Astrocyte (in vitro differentiated cells and primary cell): Measurements from ENCODE around the gene APOA1. TPM values are rescaled to one million over a fixed set of nuclear protein-coding genes. Genes with fewer than 3 reads are reported as not detected.

Experiments used
- DNase-seq: peaks from one replicate; pipeline ENCODE4 v3.0.0-alpha.2; 2010; ENCODE audit warnings: low read depth
- FAIRE-seq: peaks from 2 replicates; lab custom pipeline; 2011; peaks lifted over from hg19 to GRCh38; lab: Jason Lieb, UNC
- H2AFZ ChIP-seq: 2 replicates; pipeline ENCODE4 v1.6.0; 2012; ENCODE audit warnings: low read depth, low read length, inconsistent platforms
- H3K27ac ChIP-seq: 2 replicates; pipeline ENCODE4 v1.5.1; 2011; ENCODE audit warnings: low read depth, low read length, inconsistent platforms
- H3K27me3 ChIP-seq: 2 replicates; pipeline ENCODE4 v1.6.0; 2011; ENCODE audit warnings: low read length, inconsistent platforms; ENCODE audit not compliant: insufficient read depth
- H3K36me3 ChIP-seq: 2 replicates; pipeline ENCODE4 v1.5.1; 2011; ENCODE audit warnings: low read length, inconsistent platforms; ENCODE audit not compliant: insufficient read depth
- H3K4me1 ChIP-seq: 2 replicates; pipeline ENCODE4 v1.5.1; 2011; ENCODE audit warnings: low read length, inconsistent platforms; ENCODE audit not compliant: insufficient read depth
- H3K4me2 ChIP-seq: 2 replicates; pipeline ENCODE4 v1.6.0; 2012; ENCODE audit warnings: low read length, inconsistent platforms
- H3K4me3 ChIP-seq: 2 replicates; pipeline ENCODE4 v1.5.1; 2011; ENCODE audit warnings: low read depth, mild to moderate bottlenecking, low read length, inconsistent platforms; ENCODE audit not compliant: insufficient read depth
- H3K79me2 ChIP-seq: 2 replicates; pipeline ENCODE4 v1.6.0; 2012; ENCODE audit warnings: mild to moderate bottlenecking, low read length, inconsistent platforms; ENCODE audit not compliant: insufficient read depth
- H3K9ac ChIP-seq: 2 replicates; pipeline ENCODE4 v1.6.0; 2012; ENCODE audit warnings: mild to moderate bottlenecking, low read length, inconsistent platforms
- H3K9me3 ChIP-seq: 2 replicates; pipeline ENCODE4 v1.5.1; 2012; ENCODE audit warnings: low read depth, mild to moderate bottlenecking, low read length, inconsistent platforms; ENCODE audit not compliant: insufficient read depth
- H4K20me1 ChIP-seq: 2 replicates; pipeline ENCODE4 v1.6.0; 2012; ENCODE audit warnings: low read length, inconsistent platforms; ENCODE audit not compliant: insufficient read depth
- H3K27ac Mint-ChIP-seq: one replicate; pipeline ENCODE4 v1.8.0; 2021; ENCODE audit warnings: mild to moderate bottlenecking, mixed read lengths; ENCODE audit not compliant: unreplicated experiment
- H3K27me3 Mint-ChIP-seq: one replicate; pipeline ENCODE4 v1.8.0; 2021; ENCODE audit warnings: low read depth, mixed read lengths; ENCODE audit not compliant: unreplicated experiment
- H3K36me3 Mint-ChIP-seq: one replicate; pipeline ENCODE4 v1.8.0; 2021; ENCODE audit warnings: low read depth, mixed read lengths; ENCODE audit not compliant: unreplicated experiment
- H3K4me1 Mint-ChIP-seq: one replicate; pipeline ENCODE4 v1.8.0; 2021; ENCODE audit warnings: low read depth, mixed read lengths; ENCODE audit not compliant: unreplicated experiment
- H3K4me3 Mint-ChIP-seq: one replicate; pipeline ENCODE4 v1.8.0; 2021; ENCODE audit warnings: mild to moderate bottlenecking, moderate library complexity, mixed read lengths; ENCODE audit not compliant: unreplicated experiment
- H3K9me3 Mint-ChIP-seq: one replicate; pipeline ENCODE4 v1.8.0; 2021; ENCODE audit warnings: mild to moderate bottlenecking, mixed read lengths; ENCODE audit not compliant: unreplicated experiment
- EZH2 ChIP-seq: IDR thresholded peaks from 2 replicates; pipeline ENCODE4 v1.6.1; 2012; ENCODE audit warnings: mild to moderate bottlenecking, low read length, inconsistent platforms; ENCODE audit not compliant: insufficient read depth
- total RNA-seq: library from RNA; stranded (reverse); gene quantifications from 2 replicates; pipeline ENCODE4 v1.2.1, GENCODE V29; 2021
- TF ChIP-seq, protein P1 (sequence below): IDR thresholded peaks from 2 replicates; pipeline ENCODE4 v1.5.1; 2011; ENCODE audit warnings: low read depth, mild to moderate bottlenecking, inconsistent platforms, low read length, moderate library complexity; ENCODE audit not compliant: insufficient read depth

Gene APOA1
- total RNA-seq, 1 donor from 2014 or later = 6.0 TPM

DNA sequence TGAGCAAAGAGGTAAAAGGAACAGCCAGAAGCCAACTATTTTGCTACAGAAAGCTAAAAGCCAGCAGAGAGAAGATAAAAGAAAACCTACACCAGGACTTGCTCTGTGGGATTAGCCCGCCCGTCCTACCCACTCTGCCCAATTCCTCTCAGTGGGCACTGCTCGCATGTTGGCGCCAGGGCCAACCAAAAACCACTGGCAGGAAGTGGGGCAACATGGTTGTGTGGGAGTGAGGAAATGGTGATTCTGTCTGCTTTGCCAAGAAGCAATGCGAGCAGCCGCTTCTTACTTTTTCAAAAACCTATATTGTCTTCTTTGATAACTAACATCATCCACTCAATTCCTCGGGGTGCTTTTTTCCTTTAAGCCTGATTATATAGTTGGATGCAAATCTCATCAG, 14.2 kb upstream of the APOA1 start:
- Histone ChIP-seq H2AFZ (no peak overlapping the region), H4K20me1 (no peaks in the 10 kb centered on the region), H3K79me2 (no peaks in the 10 kb centered on the region), H3K4me3 (no peak overlapping the region), H3K9ac (no peak overlapping the region), H3K27ac (no peak overlapping the region), H3K4me1 (peaks cover 31% of the 10 kb centered on the region), H3K9me3 (no peaks in the 10 kb centered on the region), H3K27me3 (no peaks in the 10 kb centered on the region), H3K36me3 (no peaks in the 10 kb centered on the region), H3K4me2 (peak overlapping the region; percentile 73)
- FAIRE-seq (no peak), DNase-seq (no peak)
- no peak for TF ChIP-seq EZH2
- TF ChIP-seq, protein P1, sequence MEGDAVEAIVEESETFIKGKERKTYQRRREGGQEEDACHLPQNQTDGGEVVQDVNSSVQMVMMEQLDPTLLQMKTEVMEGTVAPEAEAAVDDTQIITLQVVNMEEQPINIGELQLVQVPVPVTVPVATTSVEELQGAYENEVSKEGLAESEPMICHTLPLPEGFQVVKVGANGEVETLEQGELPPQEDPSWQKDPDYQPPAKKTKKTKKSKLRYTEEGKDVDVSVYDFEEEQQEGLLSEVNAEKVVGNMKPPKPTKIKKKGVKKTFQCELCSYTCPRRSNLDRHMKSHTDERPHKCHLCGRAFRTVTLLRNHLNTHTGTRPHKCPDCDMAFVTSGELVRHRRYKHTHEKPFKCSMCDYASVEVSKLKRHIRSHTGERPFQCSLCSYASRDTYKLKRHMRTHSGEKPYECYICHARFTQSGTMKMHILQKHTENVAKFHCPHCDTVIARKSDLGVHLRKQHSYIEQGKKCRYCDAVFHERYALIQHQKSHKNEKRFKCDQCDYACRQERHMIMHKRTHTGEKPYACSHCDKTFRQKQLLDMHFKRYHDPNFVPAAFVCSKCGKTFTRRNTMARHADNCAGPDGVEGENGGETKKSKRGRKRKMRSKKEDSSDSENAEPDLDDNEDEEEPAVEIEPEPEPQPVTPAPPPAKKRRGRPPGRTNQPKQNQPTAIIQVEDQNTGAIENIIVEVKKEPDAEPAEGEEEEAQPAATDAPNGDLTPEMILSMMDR = no peak
- no peak overlapping the region for H3K4me3 Mint-ChIP-seq
- no peaks in the 10 kb centered on the region for H3K9me3 Mint-ChIP-seq
- H3K27me3 Mint-ChIP-seq = no peaks in the 10 kb centered on the region
- H3K36me3 Mint-ChIP-seq = peaks cover 33% of the 10 kb centered on the region
- H3K4me1 Mint-ChIP-seq = peaks cover 35% of the 10 kb centered on the region
- no peak overlapping the region for H3K27ac Mint-ChIP-seq

DNA sequence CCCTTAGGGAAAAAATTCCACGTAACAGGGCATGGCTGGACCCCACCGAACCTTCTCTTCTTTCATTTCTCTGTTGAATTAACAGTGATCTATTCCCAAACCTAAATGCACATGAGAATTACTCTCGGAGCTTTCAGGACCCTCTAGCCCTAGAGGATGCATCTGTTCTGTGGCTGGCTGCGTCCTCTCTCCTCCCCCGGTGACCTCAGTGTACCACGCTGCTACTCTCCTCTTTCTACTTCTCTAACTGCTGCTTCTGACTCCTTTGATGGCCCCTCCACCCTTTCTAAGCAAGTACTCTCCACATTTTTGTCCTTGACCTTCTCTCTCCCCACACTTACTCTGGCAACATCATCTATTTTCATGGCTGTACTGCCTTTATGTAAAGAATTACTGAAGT, 12.1 kb upstream of the APOA1 start:
- H3K9me3 Mint-ChIP-seq = no peaks in the 10 kb centered on the region
- Histone ChIP-seq H2AFZ (no peak overlapping the region), H4K20me1 (no peaks in the 10 kb centered on the region), H3K27me3 (no peaks in the 10 kb centered on the region), H3K36me3 (peaks cover 6% of the 10 kb centered on the region), H3K4me3 (no peak overlapping the region), H3K9me3 (no peaks in the 10 kb centered on the region), H3K4me1 (peaks cover 30% of the 10 kb centered on the region), H3K4me2 (no peak overlapping the region), H3K79me2 (no peaks in the 10 kb centered on the region), H3K27ac (no peak overlapping the region), H3K9ac (no peak overlapping the region)
- H3K27me3 Mint-ChIP-seq = no peaks in the 10 kb centered on the region
- H3K4me3 Mint-ChIP-seq = no peak overlapping the region
- H3K27ac Mint-ChIP-seq = no peak overlapping the region
- DNase-seq (no peak), FAIRE-seq (no peak)
- H3K36me3 Mint-ChIP-seq = peaks cover 36% of the 10 kb centered on the region
- TF ChIP-seq, protein P1 = no peak
- no peak for TF ChIP-seq EZH2
- peaks cover 31% of the 10 kb centered on the region for H3K4me1 Mint-ChIP-seq

DNA sequence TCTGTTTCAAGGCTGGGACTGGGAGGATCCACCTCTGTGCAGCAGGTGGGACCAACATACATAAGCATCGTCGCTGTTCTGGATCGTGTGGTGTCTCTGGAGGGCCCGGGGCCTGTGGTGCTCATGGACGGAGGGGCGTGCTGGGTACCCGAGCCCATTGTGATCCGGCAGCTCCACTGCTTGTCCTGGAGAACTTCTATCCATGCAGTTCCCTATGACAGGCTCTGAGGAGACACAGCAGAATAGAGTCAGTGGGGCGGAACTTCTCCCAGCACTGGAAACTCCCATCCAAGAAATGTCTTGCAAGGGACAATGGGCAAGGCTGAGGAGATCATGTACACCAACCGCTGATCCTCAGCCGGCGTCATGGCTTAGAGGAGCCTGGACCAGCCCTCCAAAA, 11.6 kb upstream of the APOA1 start:
- H3K27ac ChIP-seq = no peak overlapping the region
- H3K27me3 ChIP-seq = no peaks in the 10 kb centered on the region
- FAIRE-seq = no peak

More for the DNA sequence above, 11.6 kb upstream of the APOA1 start:
- no peak overlapping the region for H3K4me3 Mint-ChIP-seq
- H3K36me3 ChIP-seq = peaks cover 6% of the 10 kb centered on the region
- no peak for DNase-seq
- no peak overlapping the region for H2AFZ ChIP-seq
- H3K4me3 ChIP-seq = no peak overlapping the region
- H3K9me3 ChIP-seq = no peaks in the 10 kb centered on the region
- TF ChIP-seq, protein P1 = no peak
- no peak for TF ChIP-seq EZH2
- no peak overlapping the region for H3K4me2 ChIP-seq
- no peak overlapping the region for H3K27ac Mint-ChIP-seq
- H4K20me1 ChIP-seq = no peaks in the 10 kb centered on the region
- no peaks in the 10 kb centered on the region for H3K9me3 Mint-ChIP-seq
- peaks cover 32% of the 10 kb centered on the region for H3K36me3 Mint-ChIP-seq
- H3K79me2 ChIP-seq = no peaks in the 10 kb centered on the region
- no peak overlapping the region for H3K9ac ChIP-seq
- no peaks in the 10 kb centered on the region for H3K27me3 Mint-ChIP-seq
- peaks cover 26% of the 10 kb centered on the region for H3K4me1 ChIP-seq
- H3K4me1 Mint-ChIP-seq = peaks cover 27% of the 10 kb centered on the region
